Measurements from ENCODE around the gene SMAD6.

SMAD6 gene

DNA sequence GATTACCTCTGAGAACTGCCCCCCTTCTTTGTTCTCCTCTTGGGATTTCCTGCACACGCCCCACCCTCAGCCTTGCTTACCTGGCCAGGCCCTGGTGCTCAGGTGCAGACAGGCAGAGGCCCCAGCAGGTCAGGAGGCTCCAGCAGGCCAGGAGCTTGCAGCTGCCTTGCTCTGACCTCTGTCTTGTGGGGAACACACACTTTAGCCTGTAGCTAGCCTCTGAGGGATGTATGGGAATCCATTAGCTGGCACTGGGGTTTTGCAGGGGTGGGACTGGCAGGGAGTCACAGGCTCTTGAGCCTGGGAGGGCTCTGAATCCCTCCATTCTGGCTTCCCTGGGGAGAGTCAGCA lies 2.7 kb downstream of the SMAD6 start:
- TF ChIP-seq, protein P1, sequence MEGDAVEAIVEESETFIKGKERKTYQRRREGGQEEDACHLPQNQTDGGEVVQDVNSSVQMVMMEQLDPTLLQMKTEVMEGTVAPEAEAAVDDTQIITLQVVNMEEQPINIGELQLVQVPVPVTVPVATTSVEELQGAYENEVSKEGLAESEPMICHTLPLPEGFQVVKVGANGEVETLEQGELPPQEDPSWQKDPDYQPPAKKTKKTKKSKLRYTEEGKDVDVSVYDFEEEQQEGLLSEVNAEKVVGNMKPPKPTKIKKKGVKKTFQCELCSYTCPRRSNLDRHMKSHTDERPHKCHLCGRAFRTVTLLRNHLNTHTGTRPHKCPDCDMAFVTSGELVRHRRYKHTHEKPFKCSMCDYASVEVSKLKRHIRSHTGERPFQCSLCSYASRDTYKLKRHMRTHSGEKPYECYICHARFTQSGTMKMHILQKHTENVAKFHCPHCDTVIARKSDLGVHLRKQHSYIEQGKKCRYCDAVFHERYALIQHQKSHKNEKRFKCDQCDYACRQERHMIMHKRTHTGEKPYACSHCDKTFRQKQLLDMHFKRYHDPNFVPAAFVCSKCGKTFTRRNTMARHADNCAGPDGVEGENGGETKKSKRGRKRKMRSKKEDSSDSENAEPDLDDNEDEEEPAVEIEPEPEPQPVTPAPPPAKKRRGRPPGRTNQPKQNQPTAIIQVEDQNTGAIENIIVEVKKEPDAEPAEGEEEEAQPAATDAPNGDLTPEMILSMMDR (conservative IDR thresholded peaks at IDR 0.05), result no peak
- TF ChIP-seq ZFX (IDR thresholded peaks at IDR 0.05), result no peak
- H3K27ac ChIP-seq, result no peak overlapping the region

DNA sequence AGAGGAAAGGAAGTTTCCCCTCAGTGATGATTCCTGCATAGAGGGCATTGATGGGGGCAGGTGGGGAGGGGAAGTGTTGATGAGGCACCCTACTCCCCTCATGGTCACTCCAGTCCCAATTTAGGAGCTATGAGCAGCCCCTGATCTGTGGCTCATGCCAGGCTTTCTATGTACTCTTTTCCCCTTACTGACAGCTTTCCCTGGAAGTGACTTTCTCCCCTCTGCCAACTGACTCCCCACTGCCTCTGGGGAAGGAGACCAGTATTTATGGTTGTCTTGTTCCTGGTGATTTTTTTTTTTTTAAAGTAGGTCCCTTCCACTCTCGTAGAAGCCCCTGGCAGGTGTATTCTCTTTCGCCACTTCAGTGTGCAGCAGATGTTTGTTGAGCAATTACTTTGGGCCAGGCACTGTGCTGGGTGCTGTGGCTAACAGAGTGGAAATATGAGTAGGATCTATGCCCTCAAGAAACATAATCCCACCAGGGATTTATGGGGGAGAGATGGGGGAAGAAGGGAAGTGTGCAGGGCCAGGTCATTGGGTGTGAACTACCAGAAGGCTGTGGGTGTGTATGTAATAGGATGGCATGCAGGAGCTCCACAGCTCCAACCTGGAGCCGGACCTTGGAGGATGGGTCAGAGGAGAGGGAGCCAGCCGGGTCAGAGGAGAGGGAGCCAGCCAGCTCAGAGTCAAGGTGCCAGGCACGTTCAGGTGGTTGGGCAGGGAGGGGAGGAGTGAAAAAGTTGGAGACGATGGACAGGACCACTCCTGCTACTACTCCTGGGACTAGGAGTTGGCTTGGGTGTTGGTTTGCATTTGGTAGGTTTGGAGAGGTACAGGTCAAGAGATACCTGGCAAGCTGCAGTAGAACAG lies 3.5 kb downstream of the SMAD6 start:
- H3K27ac ChIP-seq, result no peak overlapping the region
- TF ChIP-seq, protein P1 (conservative IDR thresholded peaks at IDR 0.05), result no peak
- no peak for TF ChIP-seq ZFX (IDR thresholded peaks at IDR 0.05)

GRCh38 chr15:66706225-66706732 lies 4.2 kb downstream of the SMAD6 start:
- H3K27ac ChIP-seq, result no peak overlapping the region
- TF ChIP-seq, protein P1 (conservative IDR thresholded peaks at IDR 0.05), result no peak; the same call in 1 of the 2 replicates
- no peak for TF ChIP-seq ZFX (IDR thresholded peaks at IDR 0.05)

DNA sequence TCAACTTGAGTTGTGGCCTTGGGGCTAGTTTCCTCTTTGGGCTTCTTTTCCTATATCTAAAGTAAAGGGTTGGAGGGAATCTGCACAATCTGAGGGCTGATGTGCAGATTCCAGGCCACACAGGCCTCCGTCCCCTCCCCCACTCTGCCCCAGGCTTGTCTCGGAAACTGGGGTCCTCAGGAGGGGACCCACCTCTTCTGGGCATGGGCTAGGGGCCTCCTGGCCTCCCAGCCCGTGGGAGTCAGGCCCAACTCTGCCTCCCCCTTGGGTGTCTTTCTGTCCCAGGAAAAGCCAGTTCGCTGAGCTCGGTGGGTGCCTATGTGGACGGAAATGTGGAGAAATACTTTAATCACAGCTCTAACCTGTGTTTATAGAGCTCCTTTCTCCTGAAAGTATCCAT lies 4.8 kb downstream of the SMAD6 start:
- TF ChIP-seq, protein P1 (conservative IDR thresholded peaks at IDR 0.05), result no peak
- no peak for TF ChIP-seq ZFX (IDR thresholded peaks at IDR 0.05)
- H3K27ac ChIP-seq, result no peak overlapping the region

- H3K27ac ChIP-seq, result no peak overlapping the region
- TF ChIP-seq, protein P1 (conservative IDR thresholded peaks at IDR 0.05), result no peak
- no peak for TF ChIP-seq ZFX (IDR thresholded peaks at IDR 0.05)
Observed at GRCh38 chr15:66707310-66708082, 5.5 kb downstream of the SMAD6 start.

- H3K27ac ChIP-seq, result no peak overlapping the region
- no peak for TF ChIP-seq ZFX (IDR thresholded peaks at IDR 0.05)
- TF ChIP-seq, protein P1 (conservative IDR thresholded peaks at IDR 0.05), result no peak
Observed at GRCh38 chr15:66708389-66708788, 6.4 kb downstream of the SMAD6 start.

DNA sequence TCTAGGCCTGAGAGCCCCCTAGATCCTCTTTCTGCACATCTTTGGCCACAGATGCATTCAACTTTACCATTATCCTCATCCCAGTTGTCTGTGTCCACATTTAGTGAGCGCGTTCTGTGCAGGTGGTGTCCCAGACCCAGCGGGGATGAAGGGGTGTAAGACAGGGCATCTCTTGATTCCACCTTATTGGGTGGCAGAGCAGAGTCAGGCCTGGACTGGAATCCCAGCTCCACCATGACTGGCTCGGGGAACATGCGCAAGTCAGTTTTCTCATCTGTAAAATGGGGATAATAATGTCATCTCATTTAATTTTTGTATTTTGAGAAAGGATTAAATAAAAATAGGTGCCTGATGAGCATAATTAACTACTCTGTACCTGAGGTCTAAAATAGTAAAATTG lies 7.8 kb downstream of the SMAD6 start:
- TF ChIP-seq ZFX (IDR thresholded peaks at IDR 0.05), result no peak
- TF ChIP-seq, protein P1 (conservative IDR thresholded peaks at IDR 0.05), result no peak
- H3K27ac ChIP-seq, result no peak overlapping the region
